ENCODE data around the gene SRGN.
A peak's percentile ranks its signal among the peaks of the same experiment; 100 is the strongest.

Gene SRGN

DNA sequence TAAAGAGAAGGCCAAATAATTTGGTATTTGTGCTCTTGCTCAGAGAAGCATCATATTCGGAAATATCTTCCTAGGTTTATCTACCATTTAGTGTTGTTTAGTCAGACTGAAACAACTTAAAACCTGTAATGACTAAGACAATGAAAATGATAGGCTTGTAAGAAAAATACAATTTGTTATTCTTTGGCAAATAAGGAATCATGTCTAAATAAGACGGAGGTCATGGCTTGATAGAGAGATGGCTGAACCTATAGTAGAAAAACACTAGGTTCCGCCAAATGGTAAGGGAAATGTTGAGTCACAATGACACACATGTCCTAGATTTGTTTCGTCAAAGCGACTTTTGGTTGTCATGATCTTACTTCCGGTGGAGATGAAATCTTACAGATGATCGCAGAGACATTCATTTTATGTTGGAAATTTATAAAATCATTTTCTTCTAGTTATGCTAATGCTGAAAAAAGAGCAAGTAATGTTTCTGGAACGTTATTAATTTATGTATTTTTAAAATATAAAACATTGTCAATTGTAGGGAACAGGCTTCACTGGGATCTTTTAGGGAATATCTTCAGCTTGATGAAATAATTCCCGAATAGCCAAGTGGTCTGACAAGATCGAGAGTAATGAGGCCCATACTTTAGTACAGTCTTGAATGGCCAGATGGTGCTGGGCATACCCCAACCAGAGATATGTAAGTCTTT lies 1.0 kb downstream of the SRGN start:
- Histone ChIP-seq H3K9ac (ENCODE audit: low read length) (peak overlapping the region; percentile 81), H3K27ac (ENCODE audit: low read depth, low read length, poor library complexity, severe bottlenecking) (peak overlapping the region; percentile 94), H3F3A (ENCODE audit: insufficient read depth, low read length) (peaks cover 13% of the 10 kb centered on the region), H3K4me2 (ENCODE audit: low read length) (peak overlapping the region; percentile 98), H3K9me3 (ENCODE audit: low read length) (no peaks in the 10 kb centered on the region), H3K4me1 (ENCODE audit: insufficient read depth, low read length, severe bottlenecking) (peaks cover 65% of the 10 kb centered on the region), H3K27me3 (ENCODE audit: insufficient read depth, low read length) (no peaks in the 10 kb centered on the region), H2AFZ (ENCODE audit: low read length) (no peak overlapping the region), H3K36me3 (ENCODE audit: insufficient read depth, low read length) (no peaks in the 10 kb centered on the region), H3K79me2 (ENCODE audit: insufficient read depth, low read length) (peaks cover 13% of the 10 kb centered on the region; the same call in 1 of the 2 replicates), H4K20me1 (ENCODE audit: insufficient read depth, low read length) (no peaks in the 10 kb centered on the region), H3K9me2 (ENCODE audit: low read depth, low read length) (no peaks in the 10 kb centered on the region), H3K4me3 (ENCODE audit: low read depth, low read length, poor library complexity, severe bottlenecking) (peak overlapping the region; percentile 72)
- TF ChIP-seq, protein P1, sequence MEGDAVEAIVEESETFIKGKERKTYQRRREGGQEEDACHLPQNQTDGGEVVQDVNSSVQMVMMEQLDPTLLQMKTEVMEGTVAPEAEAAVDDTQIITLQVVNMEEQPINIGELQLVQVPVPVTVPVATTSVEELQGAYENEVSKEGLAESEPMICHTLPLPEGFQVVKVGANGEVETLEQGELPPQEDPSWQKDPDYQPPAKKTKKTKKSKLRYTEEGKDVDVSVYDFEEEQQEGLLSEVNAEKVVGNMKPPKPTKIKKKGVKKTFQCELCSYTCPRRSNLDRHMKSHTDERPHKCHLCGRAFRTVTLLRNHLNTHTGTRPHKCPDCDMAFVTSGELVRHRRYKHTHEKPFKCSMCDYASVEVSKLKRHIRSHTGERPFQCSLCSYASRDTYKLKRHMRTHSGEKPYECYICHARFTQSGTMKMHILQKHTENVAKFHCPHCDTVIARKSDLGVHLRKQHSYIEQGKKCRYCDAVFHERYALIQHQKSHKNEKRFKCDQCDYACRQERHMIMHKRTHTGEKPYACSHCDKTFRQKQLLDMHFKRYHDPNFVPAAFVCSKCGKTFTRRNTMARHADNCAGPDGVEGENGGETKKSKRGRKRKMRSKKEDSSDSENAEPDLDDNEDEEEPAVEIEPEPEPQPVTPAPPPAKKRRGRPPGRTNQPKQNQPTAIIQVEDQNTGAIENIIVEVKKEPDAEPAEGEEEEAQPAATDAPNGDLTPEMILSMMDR (IDR thresholded peaks at IDR 0.05; ENCODE audit: low read length): no peak
- no peak for TF ChIP-seq EZH2 (IDR thresholded peaks at IDR 0.05; ENCODE audit: borderline replicate concordance, low read length)

DNA sequence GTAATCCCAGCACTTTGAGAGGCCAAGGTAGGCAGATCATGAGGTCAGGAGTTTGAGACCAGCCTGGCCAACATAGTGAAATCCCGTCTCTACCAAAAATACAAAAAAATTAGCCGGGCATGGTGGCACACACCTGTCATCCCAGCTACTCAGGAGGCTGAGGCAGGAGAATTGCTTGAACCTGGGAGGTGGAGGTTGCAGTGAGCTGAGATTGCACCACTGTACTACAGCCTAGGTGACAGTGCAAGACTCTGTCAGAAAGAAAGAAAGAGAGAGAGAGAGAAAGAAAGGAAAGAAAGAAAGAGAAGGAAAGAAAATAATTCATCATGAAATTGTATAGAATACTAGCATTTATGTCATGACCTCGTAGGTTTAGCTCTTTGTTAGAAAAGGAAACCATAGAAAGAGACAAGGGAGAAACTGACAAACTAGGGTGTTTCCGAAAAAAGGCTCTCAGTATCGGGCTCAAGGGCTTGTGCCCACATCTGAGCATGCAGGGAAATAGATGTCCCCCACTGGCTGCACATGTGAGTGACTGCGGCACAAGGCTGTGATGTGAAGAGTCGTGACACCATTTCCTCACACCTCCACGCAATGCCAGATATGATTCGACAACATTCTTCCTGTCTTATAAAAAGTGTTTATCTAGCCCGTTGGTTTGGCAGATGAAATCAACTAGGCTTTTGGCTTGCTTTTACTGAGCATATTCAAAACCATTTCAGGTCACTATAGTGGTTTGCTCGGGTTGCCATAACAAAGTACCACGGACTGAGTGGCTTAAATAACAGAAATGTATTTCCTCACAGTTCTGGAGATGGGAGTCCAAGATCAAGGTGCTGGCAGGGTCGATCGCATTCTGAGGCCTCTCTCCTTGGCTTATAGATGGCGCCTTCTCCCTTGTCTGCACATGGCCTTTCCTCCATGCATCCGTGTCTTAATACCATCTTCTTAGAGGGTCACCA lies 2.0 kb downstream of the SRGN start:
- H3F3A ChIP-seq (ENCODE audit: insufficient read depth, low read length): peaks cover 12% of the 10 kb centered on the region

DNA sequence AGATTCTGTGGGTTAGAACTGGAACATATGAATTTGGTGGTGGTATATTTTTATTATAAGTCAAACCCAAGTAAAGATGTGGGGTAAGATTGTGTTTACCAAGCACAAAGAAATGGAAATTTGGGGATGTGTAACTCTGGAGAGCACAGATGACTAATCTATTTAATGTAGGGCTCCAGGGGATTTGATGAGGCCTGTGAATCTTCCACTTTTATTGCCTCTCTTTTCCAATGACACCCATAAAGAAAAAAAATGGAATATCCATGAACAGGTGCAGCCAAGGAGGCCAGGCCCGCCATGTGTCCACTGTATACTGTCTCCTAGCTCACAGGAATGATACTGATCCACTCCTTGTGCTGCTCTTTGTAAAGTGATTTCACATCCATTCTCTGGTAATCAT lies 2.8 kb downstream of the SRGN start:
- Histone ChIP-seq H3K9me2 (ENCODE audit: low read depth, low read length) (no peaks in the 10 kb centered on the region), H3K4me2 (ENCODE audit: low read length) (peak overlapping the region; percentile 98), H3K79me2 (ENCODE audit: insufficient read depth, low read length) (peaks cover 18% of the 10 kb centered on the region; the same call in 1 of the 2 replicates), H3F3A (ENCODE audit: insufficient read depth, low read length) (peaks cover 12% of the 10 kb centered on the region), H3K27ac (ENCODE audit: low read depth, low read length, poor library complexity, severe bottlenecking) (no peak overlapping the region), H3K4me3 (ENCODE audit: low read depth, low read length, poor library complexity, severe bottlenecking) (peak overlapping the region; percentile 72), H2AFZ (ENCODE audit: low read length) (no peak overlapping the region), H3K4me1 (ENCODE audit: insufficient read depth, low read length, severe bottlenecking) (peaks cover 62% of the 10 kb centered on the region), H3K9me3 (ENCODE audit: low read length) (no peaks in the 10 kb centered on the region), H3K27me3 (ENCODE audit: insufficient read depth, low read length) (no peaks in the 10 kb centered on the region), H3K36me3 (ENCODE audit: insufficient read depth, low read length) (no peaks in the 10 kb centered on the region), H4K20me1 (ENCODE audit: insufficient read depth, low read length) (no peaks in the 10 kb centered on the region), H3K9ac (ENCODE audit: low read length) (no peak overlapping the region; the same call in 1 of the 2 replicates)
- TF ChIP-seq, protein P1 (IDR thresholded peaks at IDR 0.05; ENCODE audit: low read length): no peak
- TF ChIP-seq EZH2 (IDR thresholded peaks at IDR 0.05; ENCODE audit: borderline replicate concordance, low read length): no peak

More for the DNA sequence above, 2.0 kb downstream of the SRGN start:
- no peak overlapping the region for H2AFZ ChIP-seq (ENCODE audit: low read length)
- no peak for TF ChIP-seq EZH2 (IDR thresholded peaks at IDR 0.05; ENCODE audit: borderline replicate concordance, low read length)
- TF ChIP-seq, protein P1 (IDR thresholded peaks at IDR 0.05; ENCODE audit: low read length): no peak
- peak overlapping the region; percentile 12; the same call in 1 of the 2 replicates for H3K9ac ChIP-seq (ENCODE audit: low read length)
- no peaks in the 10 kb centered on the region for H4K20me1 ChIP-seq (ENCODE audit: insufficient read depth, low read length)
- H3K27ac ChIP-seq (ENCODE audit: low read depth, low read length, poor library complexity, severe bottlenecking): peak overlapping the region; percentile 36
- H3K9me2 ChIP-seq (ENCODE audit: low read depth, low read length): no peaks in the 10 kb centered on the region
- peaks cover 65% of the 10 kb centered on the region for H3K4me1 ChIP-seq (ENCODE audit: insufficient read depth, low read length, severe bottlenecking)
- H3K4me2 ChIP-seq (ENCODE audit: low read length): peak overlapping the region; percentile 98
- H3K36me3 ChIP-seq (ENCODE audit: insufficient read depth, low read length): no peaks in the 10 kb centered on the region
- H3K27me3 ChIP-seq (ENCODE audit: insufficient read depth, low read length): no peaks in the 10 kb centered on the region
- H3K9me3 ChIP-seq (ENCODE audit: low read length): no peaks in the 10 kb centered on the region
- H3K4me3 ChIP-seq (ENCODE audit: low read depth, low read length, poor library complexity, severe bottlenecking): peak overlapping the region; percentile 72
- H3K79me2 ChIP-seq (ENCODE audit: insufficient read depth, low read length): peaks cover 18% of the 10 kb centered on the region; the same call in 1 of the 2 replicates
